ENCODE results near the gene RALGPS1. TPM values are rescaled to one million over a fixed set of nuclear protein-coding genes. Genes with fewer than 3 reads are reported as not detected.

The RALGPS1 gene
- polyA plus RNA-seq, 1 of the 3 experiments (the other 2 are of a cell fraction), result 3.9 TPM

DNA sequence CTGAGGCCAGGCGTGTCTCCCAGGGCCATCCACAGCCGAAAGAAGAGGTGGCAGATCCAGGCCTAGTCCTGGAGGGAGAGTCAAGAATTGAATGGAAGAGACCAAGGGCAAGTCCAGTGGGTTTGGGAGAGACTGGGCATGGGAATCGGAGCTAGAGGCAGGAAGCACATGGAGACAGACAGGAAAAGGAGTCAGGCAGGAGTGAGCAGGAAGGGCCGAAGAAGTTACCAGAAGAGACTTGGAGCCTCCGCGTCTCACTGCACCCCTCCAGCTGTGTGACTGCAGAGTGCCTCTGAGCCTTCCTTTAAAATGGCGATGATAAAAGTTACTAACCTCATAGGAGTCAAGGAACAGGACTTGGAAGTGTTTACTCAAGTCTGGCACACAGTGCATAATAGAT, 272.2 kb downstream of the RALGPS1 start:
- Histone ChIP-seq H2AFZ (ENCODE audit: low read depth) (no peak overlapping the region), H3K4me1 (ENCODE audit: control insufficient read depth in 1 of 2, insufficient read depth in 2 of 2, low read depth in 1 of 2, low read length in 1 of 2) (peaks cover 21 to 22% of the 10 kb centered on the region in 2 experiments; a peak in 3 of 4 replicates), H4K20me1 (ENCODE audit: insufficient read depth) (no peaks in the 10 kb centered on the region), H3K9me3 (no peaks in the 10 kb centered on the region), H3K79me2 (ENCODE audit: insufficient read depth) (no peaks in the 10 kb centered on the region), H3K9me2 (no peaks in the 10 kb centered on the region), H3K9ac (no peak overlapping the region), H3K4me3 (ENCODE audit: low read depth in 2 of 2, low read length in 1 of 2) (no peak overlapping the region), H3K27ac (ENCODE audit: low read depth in 2 of 2, low read length in 1 of 2) (peak overlapping the region; percentile 56 to 85), H3K27me3 (ENCODE audit: insufficient read depth) (no peaks in the 10 kb centered on the region), H3F3A (replicated peaks; ENCODE audit: insufficient read depth) (peaks cover 18% of the 10 kb centered on the region), H3K4me2 (peak overlapping the region; percentile 67; the same call in 1 of the 2 replicates), H3K36me3 (replicated peaks in 1 of 2; ENCODE audit: control insufficient read depth in 1 of 2, insufficient read depth in 2 of 2, low read length in 1 of 2) (no peaks in the 10 kb centered on the region)
- ChIA-PET CTCF (interaction anchor here (1.2 to 1.5 kb wide), 3 partner anchors 12 to 252 kb away, joined by 3 to 6 read pairs (median 5); no protein-coding TSS in a partner anchor), POLR2A (no interaction called here)
- WGBS (ENCODE audit: low lambda C conversion rate), result 90% methylated on average over 7 of the region's 7 CpGs
- no peak for TF ChIP-seq JUND (IDR thresholded peaks at IDR 0.05)
- no peak for TF ChIP-seq YY1 (IDR thresholded peaks at IDR 0.05; ENCODE audit: low read depth)
- TF ChIP-seq TEAD4 (IDR thresholded peaks at IDR 0.05; ENCODE audit: borderline replicate concordance, insufficient read depth), result no peak
- no peak for TF ChIP-seq RFX5 (IDR thresholded peaks at IDR 0.05; ENCODE audit: low read length)
- TF ChIP-seq, protein P1, sequence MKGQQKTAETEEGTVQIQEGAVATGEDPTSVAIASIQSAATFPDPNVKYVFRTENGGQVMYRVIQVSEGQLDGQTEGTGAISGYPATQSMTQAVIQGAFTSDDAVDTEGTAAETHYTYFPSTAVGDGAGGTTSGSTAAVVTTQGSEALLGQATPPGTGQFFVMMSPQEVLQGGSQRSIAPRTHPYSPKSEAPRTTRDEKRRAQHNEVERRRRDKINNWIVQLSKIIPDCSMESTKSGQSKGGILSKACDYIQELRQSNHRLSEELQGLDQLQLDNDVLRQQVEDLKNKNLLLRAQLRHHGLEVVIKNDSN (IDR thresholded peaks at IDR 0.05; ENCODE audit: borderline replicate concordance, low read depth), result no peak
- TF ChIP-seq, protein P2, sequence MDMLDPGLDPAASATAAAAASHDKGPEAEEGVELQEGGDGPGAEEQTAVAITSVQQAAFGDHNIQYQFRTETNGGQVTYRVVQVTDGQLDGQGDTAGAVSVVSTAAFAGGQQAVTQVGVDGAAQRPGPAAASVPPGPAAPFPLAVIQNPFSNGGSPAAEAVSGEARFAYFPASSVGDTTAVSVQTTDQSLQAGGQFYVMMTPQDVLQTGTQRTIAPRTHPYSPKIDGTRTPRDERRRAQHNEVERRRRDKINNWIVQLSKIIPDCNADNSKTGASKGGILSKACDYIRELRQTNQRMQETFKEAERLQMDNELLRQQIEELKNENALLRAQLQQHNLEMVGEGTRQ (IDR thresholded peaks at IDR 0.05; ENCODE audit: borderline replicate concordance, low read depth, low read length), result no peak
- no peak for TF ChIP-seq TCF12 (IDR thresholded peaks at IDR 0.05)
- TF ChIP-seq, protein P3, sequence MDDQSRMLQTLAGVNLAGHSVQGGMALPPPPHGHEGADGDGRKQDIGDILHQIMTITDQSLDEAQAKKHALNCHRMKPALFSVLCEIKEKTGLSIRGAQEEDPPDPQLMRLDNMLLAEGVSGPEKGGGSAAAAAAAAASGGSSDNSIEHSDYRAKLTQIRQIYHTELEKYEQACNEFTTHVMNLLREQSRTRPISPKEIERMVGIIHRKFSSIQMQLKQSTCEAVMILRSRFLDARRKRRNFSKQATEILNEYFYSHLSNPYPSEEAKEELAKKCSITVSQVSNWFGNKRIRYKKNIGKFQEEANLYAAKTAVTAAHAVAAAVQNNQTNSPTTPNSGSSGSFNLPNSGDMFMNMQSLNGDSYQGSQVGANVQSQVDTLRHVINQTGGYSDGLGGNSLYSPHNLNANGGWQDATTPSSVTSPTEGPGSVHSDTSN (IDR thresholded peaks at IDR 0.05), result no peak
- TF ChIP-seq, protein P4, sequence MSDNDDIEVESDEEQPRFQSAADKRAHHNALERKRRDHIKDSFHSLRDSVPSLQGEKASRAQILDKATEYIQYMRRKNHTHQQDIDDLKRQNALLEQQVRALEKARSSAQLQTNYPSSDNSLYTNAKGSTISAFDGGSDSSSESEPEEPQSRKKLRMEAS (IDR thresholded peaks at IDR 0.05; ENCODE audit: low read depth), result no peak
- no peak for TF ChIP-seq SMC3 (IDR thresholded peaks at IDR 0.05; ENCODE audit: low read depth, low read length)
- TF ChIP-seq FOXJ3 (CRISPR knock-in tag; IDR thresholded peaks at IDR 0.05), result no peak
- no peak for TF ChIP-seq NRF1 (IDR thresholded peaks at IDR 0.05; ENCODE audit: low read depth, low read length)
- TF ChIP-seq, protein P5, sequence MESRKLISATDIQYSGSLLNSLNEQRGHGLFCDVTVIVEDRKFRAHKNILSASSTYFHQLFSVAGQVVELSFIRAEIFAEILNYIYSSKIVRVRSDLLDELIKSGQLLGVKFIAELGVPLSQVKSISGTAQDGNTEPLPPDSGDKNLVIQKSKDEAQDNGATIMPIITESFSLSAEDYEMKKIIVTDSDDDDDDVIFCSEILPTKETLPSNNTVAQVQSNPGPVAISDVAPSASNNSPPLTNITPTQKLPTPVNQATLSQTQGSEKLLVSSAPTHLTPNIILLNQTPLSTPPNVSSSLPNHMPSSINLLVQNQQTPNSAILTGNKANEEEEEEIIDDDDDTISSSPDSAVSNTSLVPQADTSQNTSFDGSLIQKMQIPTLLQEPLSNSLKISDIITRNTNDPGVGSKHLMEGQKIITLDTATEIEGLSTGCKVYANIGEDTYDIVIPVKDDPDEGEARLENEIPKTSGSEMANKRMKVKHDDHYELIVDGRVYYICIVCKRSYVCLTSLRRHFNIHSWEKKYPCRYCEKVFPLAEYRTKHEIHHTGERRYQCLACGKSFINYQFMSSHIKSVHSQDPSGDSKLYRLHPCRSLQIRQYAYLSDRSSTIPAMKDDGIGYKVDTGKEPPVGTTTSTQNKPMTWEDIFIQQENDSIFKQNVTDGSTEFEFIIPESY (IDR thresholded peaks at IDR 0.05; ENCODE audit: borderline replicate concordance, low read depth), result no peak
- no peak for TF ChIP-seq EP300 (IDR thresholded peaks at IDR 0.05; ENCODE audit: borderline replicate concordance in 1 of 2, low read depth in 1 of 2, low read length in 1 of 2)
- no peak for TF ChIP-seq TAF1 (IDR thresholded peaks at IDR 0.05; ENCODE audit: borderline replicate concordance, low read depth, low read length)
- no peak for TF ChIP-seq SIN3A (IDR thresholded peaks at IDR 0.05; ENCODE audit: borderline replicate concordance, low read depth, low read length)
- no peak for TF ChIP-seq GABPA (IDR thresholded peaks at IDR 0.05; ENCODE audit: low read depth)
- no peak for TF ChIP-seq POLR2AphosphoS5 (IDR thresholded peaks at IDR 0.05; ENCODE audit: low read depth, low read length)
- no peak for TF ChIP-seq FOXM1 (IDR thresholded peaks at IDR 0.05; ENCODE audit: low read depth)
- no peak for DNase-seq
